Keratinocyte (primary cell): ENCODE measurements around the gene CTAGE9. TPM values are rescaled to one million over a fixed set of nuclear protein-coding genes. Genes with fewer than 3 reads are reported as not detected.

Experiments
- DNase-seq: peaks from one replicate; pipeline ENCODE4 v3.0.0-alpha.2; 2011; ENCODE audit warnings: low read depth, missing footprints, low spot score
- FAIRE-seq: peaks from 2 replicates; lab custom pipeline; 2011; peaks lifted over from hg19 to GRCh38; lab: Jason Lieb, UNC
- H2AFZ ChIP-seq: 2 replicates; pipeline ENCODE4 v1.6.0; 2012; ENCODE audit warnings: low read length, control low read depth, inconsistent platforms; ENCODE audit not compliant: control insufficient read depth
- H3K27ac ChIP-seq: 2 replicates; pipeline ENCODE4 v1.5.1; 2011; ENCODE audit warnings: low read length; ENCODE audit not compliant: control insufficient read depth, insufficient read depth
- H3K27me3 ChIP-seq: 3 replicates; pipeline ENCODE4 v1.6.0; 2011; ENCODE audit warnings: low read length; ENCODE audit not compliant: control insufficient read depth, insufficient read depth; ENCODE audit errors: extremely low read depth
- H3K36me3 ChIP-seq, 2 experiments: 2 replicates in 1 of 2; 3 replicates in 1 of 2; pipeline ENCODE4 v1.5.1; 2011; ENCODE audit warnings: low read length in 2 of 2, mild to moderate bottlenecking in 1 of 2; ENCODE audit not compliant: control insufficient read depth in 2 of 2, insufficient read depth in 2 of 2; ENCODE audit errors: extremely low read depth in 1 of 2
- H3K4me1 ChIP-seq: 3 replicates; pipeline ENCODE4 v1.5.1; 2011; ENCODE audit warnings: low read length; ENCODE audit not compliant: control insufficient read depth, insufficient read depth; ENCODE audit errors: extremely low read depth
- H3K4me2 ChIP-seq: 3 replicates; pipeline ENCODE4 v1.6.0; 2011; ENCODE audit warnings: low read depth, low read length; ENCODE audit not compliant: control insufficient read depth, insufficient read depth; ENCODE audit errors: extremely low read depth
- H3K4me3 ChIP-seq, 3 experiments: fragments of 200-600 bp in 1 of 3; sonication (generic) in 1 of 3; 2 replicates in 2 of 3; 3 replicates in 1 of 3; pipeline ENCODE4 v1.5.1; 2011 to 2016; ENCODE audit warnings: low read length in 3 of 3, mild to moderate bottlenecking in 3 of 3, control low read depth in 2 of 3, inconsistent platforms in 1 of 3, low read depth in 1 of 3, mixed read lengths in 1 of 3, mixed run types in 1 of 3, moderate library complexity in 1 of 3; ENCODE audit not compliant: control insufficient read depth in 2 of 3, insufficient read depth in 2 of 3; ENCODE audit errors: extremely low read depth in 1 of 3
- H3K79me2 ChIP-seq: 2 replicates; pipeline ENCODE4 v1.6.0; 2012; ENCODE audit warnings: low read length; ENCODE audit not compliant: control insufficient read depth, insufficient read depth
- H3K9ac ChIP-seq: 3 replicates; pipeline ENCODE4 v1.6.0; 2011; ENCODE audit warnings: low read length; ENCODE audit not compliant: control insufficient read depth, insufficient read depth; ENCODE audit errors: extremely low read depth
- H3K9me1 ChIP-seq: 3 replicates; pipeline ENCODE4 v1.6.0; 2011; ENCODE audit warnings: low read length; ENCODE audit not compliant: control insufficient read depth, insufficient read depth; ENCODE audit errors: extremely low read depth
- H3K9me3 ChIP-seq: 2 replicates; pipeline ENCODE4 v1.5.1; 2012; ENCODE audit warnings: low read depth, low read length; ENCODE audit not compliant: control insufficient read depth
- H4K20me1 ChIP-seq: 3 replicates; pipeline ENCODE4 v1.6.0; 2011; ENCODE audit warnings: low read length; ENCODE audit not compliant: control insufficient read depth, insufficient read depth; ENCODE audit errors: extremely low read depth
- CTCF ChIP-seq, 3 experiments: IDR thresholded peaks in 1 of 3; conservative IDR thresholded peaks in 1 of 3; optimal IDR thresholded peaks in 1 of 3; 2 replicates in 2 of 3; 3 replicates in 1 of 3; pipeline versions ENCODE3 to v1.5.1; 2011; ENCODE audit warnings: low read length in 3 of 3, mild to moderate bottlenecking in 3 of 3, moderate library complexity in 2 of 3, control low read depth in 1 of 3, inconsistent platforms in 1 of 3; ENCODE audit not compliant: insufficient read depth in 2 of 3; ENCODE audit errors: extremely low read depth in 1 of 3
- EZH2 ChIP-seq: IDR thresholded peaks from one replicate; pipeline ENCODE4 v1.6.1; 2012; ENCODE audit warnings: inconsistent platforms, mild to moderate bottlenecking, low read length, moderate library complexity
- dilution Hi-C: fragments of 300-500 bp; cut with MboI; formaldehyde crosslinking; loops from one replicate; pipeline ENCODE4 v1.7.0; 2020; ENCODE audit warnings: low sequenced_read_pairs; ENCODE audit not compliant: extremely low pct_ligation_motif_present
- polyA plus RNA-seq, 5 experiments: library from polyadenylated mRNA; depleted of rRNA in 3 of 5; stranded (reverse) in 3 of 5; stranded (forward) in 1 of 5; unstranded in 1 of 5; fragments of >200 nt; gene quantifications; 1 replicate in 1 of 5; 2 replicates in 3 of 5; 3 replicates in 1 of 5; pipeline versions ENCODE4 v1.2.1 to v1.2.3, GENCODE V29; 2011 to 2012; ENCODE audit warnings: missing spikeins in 2 of 5, low read depth in 1 of 5, low replicate concordance in 1 of 5

Gene CTAGE9
- polyA plus RNA-seq, 1 donor (not counting 4 experiments of a cell fraction or from before 2014, with no cell fraction given), result not detected

GRCh38 chr6:131687022-131687421 is 23.8 kb downstream of the CTAGE9 start:
- Histone ChIP-seq H3K4me1 (no peaks in the 10 kb centered on the region), H3K9me3 (no peaks in the 10 kb centered on the region), H3K79me2 (no peaks in the 10 kb centered on the region), H3K4me3 (no peak overlapping the region), H3K36me3 (no peaks in the 10 kb centered on the region), H3K4me2 (no peak overlapping the region), H2AFZ (no peak overlapping the region), H3K9ac (no peak overlapping the region), H3K27me3 (no peaks in the 10 kb centered on the region), H3K27ac (no peak overlapping the region), H4K20me1 (no peaks in the 10 kb centered on the region), H3K9me1 (no peaks in the 10 kb centered on the region)
- TF ChIP-seq EZH2 (no peak), CTCF (optimal IDR thresholded peaks at IDR 0.05 in 1 of 3, IDR thresholded peaks at IDR 0.05 in 1 of 3, conservative IDR thresholded peaks at IDR 0.05 in 1 of 3; ENCODE audit: extremely low read depth in 1 of 3, insufficient read depth in 2 of 3, low read length in 3 of 3) (no peak)
- dilution Hi-C loops, result no loop called here
- DNase-seq (no peak), FAIRE-seq (no peak)

GRCh38 chr6:131685266-131685780 is 25.5 kb downstream of the CTAGE9 start:
- Histone ChIP-seq H3K27me3 (no peaks in the 10 kb centered on the region), H3K27ac (no peak overlapping the region), H2AFZ (no peak overlapping the region), H3K9me1 (no peaks in the 10 kb centered on the region), H3K9me3 (no peaks in the 10 kb centered on the region), H3K9ac (no peak overlapping the region), H4K20me1 (no peaks in the 10 kb centered on the region), H3K4me3 (no peak overlapping the region), H3K4me1 (no peaks in the 10 kb centered on the region), H3K36me3 (no peaks in the 10 kb centered on the region), H3K4me2 (no peak overlapping the region), H3K79me2 (no peaks in the 10 kb centered on the region)
- no peak for FAIRE-seq
- dilution Hi-C loops, result no loop called here
- DNase-seq, result no peak
- no peak for TF ChIP-seq CTCF (optimal IDR thresholded peaks at IDR 0.05 in 1 of 3, IDR thresholded peaks at IDR 0.05 in 1 of 3, conservative IDR thresholded peaks at IDR 0.05 in 1 of 3; ENCODE audit: extremely low read depth in 1 of 3, insufficient read depth in 2 of 3, low read length in 3 of 3)
- no peak for TF ChIP-seq EZH2
